Measurements from ENCODE around the gene AIF1. TPM values are rescaled to one million over a fixed set of nuclear protein-coding genes. Genes with fewer than 3 reads are reported as not detected.

The AIF1 gene
- total and polyA plus RNA-seq, 2 experiments from 2014 or later = 13.3 to 33.7 TPM

DNA sequence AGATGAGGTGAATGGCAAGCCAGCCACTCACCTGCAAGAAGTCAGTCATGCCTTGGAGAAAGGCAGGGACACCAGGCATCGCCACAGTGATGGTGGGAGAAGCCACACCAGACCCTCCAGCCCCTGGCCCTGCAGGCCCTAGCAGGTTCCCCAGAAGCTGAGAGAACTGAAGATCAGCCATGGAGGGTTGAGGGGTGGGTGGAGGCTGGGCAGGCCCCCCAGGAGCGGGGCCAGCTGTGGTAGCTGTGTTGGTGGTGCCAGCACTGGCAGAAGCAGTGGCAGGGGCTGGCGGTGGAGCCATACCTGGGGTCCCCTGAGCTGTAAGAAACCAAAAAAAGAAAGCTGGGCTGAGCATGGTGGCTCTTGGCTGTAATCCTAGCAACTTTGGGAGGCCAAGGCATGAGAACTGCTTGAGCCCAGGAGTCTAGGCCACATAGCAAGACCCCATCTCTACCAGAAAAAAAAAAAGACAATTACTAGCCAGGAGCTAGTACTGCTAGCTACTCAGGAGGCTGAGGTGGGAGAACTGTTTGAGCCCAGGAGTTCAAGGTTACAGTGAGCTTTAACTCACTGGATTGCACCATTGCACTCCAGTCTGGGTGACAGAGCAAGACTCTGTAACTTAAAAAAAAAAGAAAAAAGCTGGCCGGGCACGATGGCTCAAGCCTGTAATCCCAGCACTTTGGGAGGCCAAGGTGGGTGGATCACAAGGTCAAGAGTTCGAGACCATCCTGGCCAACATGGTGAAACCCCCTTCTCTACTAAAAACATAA, 27.9 kb downstream of the AIF1 start:
- no peaks in the 10 kb centered on the region for H3K9me2 ChIP-seq (ENCODE audit: insufficient read depth)
- H3K4me3 ChIP-seq = no peak overlapping the region
- no peak overlapping the region for H3K27ac ChIP-seq (ENCODE audit: low read depth)
- no peak for DNase-seq (ENCODE audit: low spot score)
- no peak overlapping the region for H2AFZ ChIP-seq
- H4K20me1 ChIP-seq (replicated peaks; ENCODE audit: insufficient read depth) = peaks cover 9% of the 10 kb centered on the region; the same call in 1 of the 2 replicates
- Mint-ChIP-seq H3K4me1 (no peaks in the 10 kb centered on the region), H3K27me3 (ENCODE audit: insufficient read depth, low read depth, poor library complexity) (peaks cover 4% of the 10 kb centered on the region), H3K36me3 (ENCODE audit: low read depth) (peaks cover 82% of the 10 kb centered on the region), H3K4me3 (no peak overlapping the region), H3K27ac (no peak overlapping the region), H3K9me3 (no peaks in the 10 kb centered on the region)
- H3F3A ChIP-seq (replicated peaks; ENCODE audit: low read depth) = peaks cover 22% of the 10 kb centered on the region
- H3K79me2 ChIP-seq (replicated peaks; ENCODE audit: insufficient read depth) = no peaks in the 10 kb centered on the region
- no peaks in the 10 kb centered on the region for H3K27me3 ChIP-seq (ENCODE audit: insufficient read depth)
- H3K4me2 ChIP-seq = no peak overlapping the region
- no peak for ATAC-seq
- TF ChIP-seq CREB1 (CRISPR knock-in tag; IDR thresholded peaks at IDR 0.05; ENCODE audit: low read depth) (no peak), ZNF331 (CRISPR knock-in tag; IDR thresholded peaks at IDR 0.05; ENCODE audit: low read depth) (no peak)
- TF ChIP-seq, protein P1, sequence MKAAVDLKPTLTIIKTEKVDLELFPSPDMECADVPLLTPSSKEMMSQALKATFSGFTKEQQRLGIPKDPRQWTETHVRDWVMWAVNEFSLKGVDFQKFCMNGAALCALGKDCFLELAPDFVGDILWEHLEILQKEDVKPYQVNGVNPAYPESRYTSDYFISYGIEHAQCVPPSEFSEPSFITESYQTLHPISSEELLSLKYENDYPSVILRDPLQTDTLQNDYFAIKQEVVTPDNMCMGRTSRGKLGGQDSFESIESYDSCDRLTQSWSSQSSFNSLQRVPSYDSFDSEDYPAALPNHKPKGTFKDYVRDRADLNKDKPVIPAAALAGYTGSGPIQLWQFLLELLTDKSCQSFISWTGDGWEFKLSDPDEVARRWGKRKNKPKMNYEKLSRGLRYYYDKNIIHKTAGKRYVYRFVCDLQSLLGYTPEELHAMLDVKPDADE (IDR thresholded peaks at IDR 0.05) = no peak
- TF ChIP-seq, protein P2, sequence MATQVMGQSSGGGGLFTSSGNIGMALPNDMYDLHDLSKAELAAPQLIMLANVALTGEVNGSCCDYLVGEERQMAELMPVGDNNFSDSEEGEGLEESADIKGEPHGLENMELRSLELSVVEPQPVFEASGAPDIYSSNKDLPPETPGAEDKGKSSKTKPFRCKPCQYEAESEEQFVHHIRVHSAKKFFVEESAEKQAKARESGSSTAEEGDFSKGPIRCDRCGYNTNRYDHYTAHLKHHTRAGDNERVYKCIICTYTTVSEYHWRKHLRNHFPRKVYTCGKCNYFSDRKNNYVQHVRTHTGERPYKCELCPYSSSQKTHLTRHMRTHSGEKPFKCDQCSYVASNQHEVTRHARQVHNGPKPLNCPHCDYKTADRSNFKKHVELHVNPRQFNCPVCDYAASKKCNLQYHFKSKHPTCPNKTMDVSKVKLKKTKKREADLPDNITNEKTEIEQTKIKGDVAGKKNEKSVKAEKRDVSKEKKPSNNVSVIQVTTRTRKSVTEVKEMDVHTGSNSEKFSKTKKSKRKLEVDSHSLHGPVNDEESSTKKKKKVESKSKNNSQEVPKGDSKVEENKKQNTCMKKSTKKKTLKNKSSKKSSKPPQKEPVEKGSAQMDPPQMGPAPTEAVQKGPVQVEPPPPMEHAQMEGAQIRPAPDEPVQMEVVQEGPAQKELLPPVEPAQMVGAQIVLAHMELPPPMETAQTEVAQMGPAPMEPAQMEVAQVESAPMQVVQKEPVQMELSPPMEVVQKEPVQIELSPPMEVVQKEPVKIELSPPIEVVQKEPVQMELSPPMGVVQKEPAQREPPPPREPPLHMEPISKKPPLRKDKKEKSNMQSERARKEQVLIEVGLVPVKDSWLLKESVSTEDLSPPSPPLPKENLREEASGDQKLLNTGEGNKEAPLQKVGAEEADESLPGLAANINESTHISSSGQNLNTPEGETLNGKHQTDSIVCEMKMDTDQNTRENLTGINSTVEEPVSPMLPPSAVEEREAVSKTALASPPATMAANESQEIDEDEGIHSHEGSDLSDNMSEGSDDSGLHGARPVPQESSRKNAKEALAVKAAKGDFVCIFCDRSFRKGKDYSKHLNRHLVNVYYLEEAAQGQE (IDR thresholded peaks at IDR 0.05; ENCODE audit: unreplicated experiment) = no peak
- TF ChIP-seq, protein P3, sequence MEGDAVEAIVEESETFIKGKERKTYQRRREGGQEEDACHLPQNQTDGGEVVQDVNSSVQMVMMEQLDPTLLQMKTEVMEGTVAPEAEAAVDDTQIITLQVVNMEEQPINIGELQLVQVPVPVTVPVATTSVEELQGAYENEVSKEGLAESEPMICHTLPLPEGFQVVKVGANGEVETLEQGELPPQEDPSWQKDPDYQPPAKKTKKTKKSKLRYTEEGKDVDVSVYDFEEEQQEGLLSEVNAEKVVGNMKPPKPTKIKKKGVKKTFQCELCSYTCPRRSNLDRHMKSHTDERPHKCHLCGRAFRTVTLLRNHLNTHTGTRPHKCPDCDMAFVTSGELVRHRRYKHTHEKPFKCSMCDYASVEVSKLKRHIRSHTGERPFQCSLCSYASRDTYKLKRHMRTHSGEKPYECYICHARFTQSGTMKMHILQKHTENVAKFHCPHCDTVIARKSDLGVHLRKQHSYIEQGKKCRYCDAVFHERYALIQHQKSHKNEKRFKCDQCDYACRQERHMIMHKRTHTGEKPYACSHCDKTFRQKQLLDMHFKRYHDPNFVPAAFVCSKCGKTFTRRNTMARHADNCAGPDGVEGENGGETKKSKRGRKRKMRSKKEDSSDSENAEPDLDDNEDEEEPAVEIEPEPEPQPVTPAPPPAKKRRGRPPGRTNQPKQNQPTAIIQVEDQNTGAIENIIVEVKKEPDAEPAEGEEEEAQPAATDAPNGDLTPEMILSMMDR (conservative IDR thresholded peaks at IDR 0.05; ENCODE audit: low read depth in 2 of 2) = no peak
- peaks cover 32% of the 10 kb centered on the region for H3K36me3 ChIP-seq (ENCODE audit: insufficient read depth)
- no peaks in the 10 kb centered on the region for H3K4me1 ChIP-seq (ENCODE audit: insufficient read depth)

DNA sequence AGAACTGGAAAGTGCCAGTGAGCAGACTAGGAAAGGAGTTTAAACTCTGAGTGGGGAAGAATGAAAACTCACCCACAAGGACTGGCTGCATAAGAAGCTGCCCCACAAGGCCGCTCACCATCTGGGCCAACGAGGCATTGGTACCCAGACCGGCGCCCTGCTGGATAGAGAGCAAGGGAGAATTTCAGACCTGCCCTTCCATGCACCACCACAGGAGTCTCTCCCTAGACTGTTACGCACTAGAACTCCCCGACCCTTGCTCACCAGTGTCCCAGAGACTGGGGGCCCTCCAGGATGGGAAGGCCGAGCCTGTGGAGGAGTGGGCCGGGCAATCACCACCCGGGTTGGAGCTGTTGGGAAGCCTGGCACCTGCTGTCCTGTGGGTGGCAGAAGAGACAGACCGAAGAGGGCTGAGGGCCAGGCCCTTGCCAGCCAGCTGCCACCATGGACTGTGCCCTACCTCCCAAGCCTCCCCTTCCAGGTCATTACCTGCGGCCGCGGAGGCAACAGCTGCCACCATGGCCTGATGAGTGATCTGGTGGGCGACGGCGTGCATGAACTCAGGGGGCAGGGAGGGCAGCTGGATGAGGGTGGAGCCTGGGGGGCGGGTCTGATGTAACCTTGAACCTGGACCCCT, 28.9 kb downstream of the AIF1 start:
- H3K9me2 ChIP-seq (ENCODE audit: insufficient read depth) = no peaks in the 10 kb centered on the region
- ATAC-seq (no peak; the same call in 2 of the 3 replicates), DNase-seq (ENCODE audit: low spot score) (no peak)
- H3K4me3 ChIP-seq = no peak overlapping the region
- no peak overlapping the region for H3K4me2 ChIP-seq
- Mint-ChIP-seq H3K27me3 (ENCODE audit: insufficient read depth, low read depth, poor library complexity) (peaks cover 2% of the 10 kb centered on the region), H3K9me3 (no peaks in the 10 kb centered on the region), H3K36me3 (ENCODE audit: low read depth) (peaks cover 85% of the 10 kb centered on the region), H3K4me3 (no peak overlapping the region), H3K4me1 (no peaks in the 10 kb centered on the region), H3K27ac (no peak overlapping the region)
- H2AFZ ChIP-seq = no peak overlapping the region
- peaks cover 36% of the 10 kb centered on the region for H3K36me3 ChIP-seq (ENCODE audit: insufficient read depth)
- H3K79me2 ChIP-seq (replicated peaks; ENCODE audit: insufficient read depth) = peaks cover under 1% of the 10 kb centered on the region; the same call in 1 of the 2 replicates
- H3K4me1 ChIP-seq (ENCODE audit: insufficient read depth) = no peaks in the 10 kb centered on the region
- H3K27ac ChIP-seq (ENCODE audit: low read depth) = no peak overlapping the region
- H3F3A ChIP-seq (replicated peaks; ENCODE audit: low read depth) = peaks cover 16% of the 10 kb centered on the region
- H4K20me1 ChIP-seq (replicated peaks; ENCODE audit: insufficient read depth) = peaks cover 4% of the 10 kb centered on the region; the same call in 1 of the 2 replicates
- H3K27me3 ChIP-seq (ENCODE audit: insufficient read depth) = no peaks in the 10 kb centered on the region
- TF ChIP-seq STAT1 (IDR thresholded peaks at IDR 0.05; ENCODE audit: unreplicated experiment) (no peak), ZNF114 (CRISPR knock-in tag; IDR thresholded peaks at IDR 0.05) (no peak), ZNF331 (CRISPR knock-in tag; IDR thresholded peaks at IDR 0.05; ENCODE audit: low read depth) (no peak), POLR2AphosphoS5 (IDR thresholded peaks at IDR 0.05; ENCODE audit: low read depth) (no peak), JUNB (IDR thresholded peaks at IDR 0.05; ENCODE audit: unreplicated experiment) (no peak)
- TF ChIP-seq, protein P1 (IDR thresholded peaks at IDR 0.05) = no peak
